GM08714 (cell line): Measurements from ENCODE around the gene SH3RF3.

Experiments
- H3K4me3 ChIP-seq: fragments of 200-500 bp; sonication (Bioruptor generic); 2 replicates; pipeline ENCODE4 v1.5.1; 2014; ENCODE audit warnings: mild to moderate bottlenecking, low read length, inconsistent platforms
- ZNF274 ChIP-seq: IDR thresholded peaks from 2 replicates; pipeline ENCODE4 v1.6.1; 2012; ENCODE audit warnings: mild to moderate bottlenecking, low read depth, low read length

Gene SH3RF3

GRCh38 chr2:109185338-109185737 lies 56.3 kb downstream of the SH3RF3 start:
- TF ChIP-seq ZNF274 = no peak
- no peak overlapping the region for H3K4me3 ChIP-seq

DNA sequence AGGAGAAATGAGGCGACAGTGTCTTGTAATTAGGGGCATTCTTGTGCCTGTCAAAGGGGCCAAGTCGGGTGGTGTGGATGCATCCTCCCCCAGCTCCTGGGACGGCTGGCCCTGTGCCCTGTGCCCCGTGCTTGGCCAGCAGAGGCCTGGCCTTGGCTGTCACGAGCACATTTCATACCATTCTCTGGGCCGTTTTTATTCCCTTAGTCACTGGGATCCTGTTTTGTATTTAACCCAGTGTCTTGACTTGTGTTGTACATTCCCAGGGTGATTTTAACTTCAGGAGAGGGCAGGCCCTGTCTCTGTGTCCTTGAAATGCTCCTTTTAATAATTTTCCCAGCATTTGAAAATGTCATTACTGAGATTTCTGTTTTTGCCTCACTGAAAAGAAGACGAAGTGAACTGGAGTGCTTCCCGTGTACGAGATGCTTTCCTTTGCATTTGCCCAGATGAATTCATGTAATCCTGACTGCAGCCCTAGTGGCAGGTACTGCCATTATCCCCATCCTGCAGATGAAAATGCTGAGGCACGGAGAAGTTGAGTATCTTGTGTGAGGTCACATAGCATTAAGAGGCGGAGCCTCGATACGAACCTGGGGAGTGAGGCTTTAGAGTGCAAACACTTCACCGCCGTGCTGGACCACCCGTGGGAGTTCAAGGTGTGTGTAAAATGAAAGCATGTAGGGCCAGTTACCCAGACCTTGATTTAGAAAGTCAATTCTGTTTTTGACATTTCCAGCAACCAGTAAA lies 57.0 kb downstream of the SH3RF3 start:
- no peak for TF ChIP-seq ZNF274

GRCh38 chr2:109186656-109187250 lies 57.7 kb downstream of the SH3RF3 start:
- H3K4me3 ChIP-seq = no peak overlapping the region
- TF ChIP-seq ZNF274 = no peak

More for the DNA sequence above, 57.0 kb downstream of the SH3RF3 start:
- no peak overlapping the region for H3K4me3 ChIP-seq

DNA sequence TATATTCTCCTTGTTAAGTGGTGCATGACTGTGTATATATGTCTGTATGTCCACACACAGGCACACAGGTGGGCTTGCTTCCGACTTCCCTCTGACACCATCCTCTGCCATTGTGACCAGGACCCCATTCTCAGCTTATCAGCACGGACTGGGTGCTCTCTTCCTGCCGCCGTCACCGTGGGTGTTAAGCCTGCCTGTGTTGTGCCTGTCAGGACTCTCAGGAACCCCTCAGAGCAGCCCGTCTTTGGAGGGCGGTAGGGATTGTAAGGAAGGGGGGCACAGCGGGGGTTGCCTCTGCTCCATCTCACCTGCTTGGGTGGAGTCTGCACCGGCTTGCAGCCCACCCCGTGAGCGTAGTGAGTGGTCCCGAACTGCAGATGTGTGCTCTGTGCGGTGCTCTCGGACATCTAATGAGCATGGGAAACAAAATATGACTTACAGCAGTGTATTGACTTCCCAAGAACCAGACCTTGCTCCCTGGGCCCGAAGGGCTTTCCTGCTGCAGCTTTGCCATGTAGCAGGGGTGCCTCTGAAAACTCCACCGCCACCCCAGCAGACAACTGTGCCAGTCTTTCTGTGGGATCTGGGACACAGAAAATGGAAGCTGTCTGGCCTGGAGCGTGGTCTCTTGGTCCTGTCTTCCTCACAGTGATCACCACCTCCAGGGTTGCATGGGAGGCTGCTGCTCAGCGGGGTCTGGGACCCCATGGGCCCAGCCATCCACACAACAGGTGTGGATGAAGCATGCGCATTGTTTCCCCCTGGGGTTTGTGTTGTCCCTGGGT lies 58.9 kb downstream of the SH3RF3 start:
- TF ChIP-seq ZNF274 = no peak
- H3K4me3 ChIP-seq = no peak overlapping the region

- no peak for TF ChIP-seq ZNF274
- no peak overlapping the region for H3K4me3 ChIP-seq
These were observed 59.5 kb downstream of the SH3RF3 start for GRCh38 chr2:109188496-109188890.

GRCh38 chr2:109188898-109189297 lies 59.9 kb downstream of the SH3RF3 start:
- H3K4me3 ChIP-seq = no peak overlapping the region
- TF ChIP-seq ZNF274 = no peak

DNA sequence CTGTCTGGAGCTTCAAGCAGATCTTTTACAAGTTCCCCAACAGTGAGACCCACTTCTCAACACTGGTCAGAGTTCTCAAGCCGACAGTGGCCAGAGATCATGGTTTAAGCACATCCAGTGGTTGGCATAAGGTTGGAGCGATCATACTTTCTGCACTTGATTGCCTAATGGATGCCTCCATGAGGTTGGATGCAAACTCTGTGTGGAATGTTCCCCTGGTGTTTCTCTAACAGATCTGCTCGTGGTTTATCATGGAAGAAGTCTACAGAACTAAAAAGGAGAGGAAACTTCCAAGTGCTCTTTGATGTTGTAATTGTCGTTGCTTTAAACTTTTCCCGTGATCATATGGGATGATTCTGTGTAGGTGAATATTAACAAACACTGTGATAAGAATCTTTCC lies 60.7 kb downstream of the SH3RF3 start:
- H3K4me3 ChIP-seq = no peak overlapping the region
- TF ChIP-seq ZNF274 = no peak

DNA sequence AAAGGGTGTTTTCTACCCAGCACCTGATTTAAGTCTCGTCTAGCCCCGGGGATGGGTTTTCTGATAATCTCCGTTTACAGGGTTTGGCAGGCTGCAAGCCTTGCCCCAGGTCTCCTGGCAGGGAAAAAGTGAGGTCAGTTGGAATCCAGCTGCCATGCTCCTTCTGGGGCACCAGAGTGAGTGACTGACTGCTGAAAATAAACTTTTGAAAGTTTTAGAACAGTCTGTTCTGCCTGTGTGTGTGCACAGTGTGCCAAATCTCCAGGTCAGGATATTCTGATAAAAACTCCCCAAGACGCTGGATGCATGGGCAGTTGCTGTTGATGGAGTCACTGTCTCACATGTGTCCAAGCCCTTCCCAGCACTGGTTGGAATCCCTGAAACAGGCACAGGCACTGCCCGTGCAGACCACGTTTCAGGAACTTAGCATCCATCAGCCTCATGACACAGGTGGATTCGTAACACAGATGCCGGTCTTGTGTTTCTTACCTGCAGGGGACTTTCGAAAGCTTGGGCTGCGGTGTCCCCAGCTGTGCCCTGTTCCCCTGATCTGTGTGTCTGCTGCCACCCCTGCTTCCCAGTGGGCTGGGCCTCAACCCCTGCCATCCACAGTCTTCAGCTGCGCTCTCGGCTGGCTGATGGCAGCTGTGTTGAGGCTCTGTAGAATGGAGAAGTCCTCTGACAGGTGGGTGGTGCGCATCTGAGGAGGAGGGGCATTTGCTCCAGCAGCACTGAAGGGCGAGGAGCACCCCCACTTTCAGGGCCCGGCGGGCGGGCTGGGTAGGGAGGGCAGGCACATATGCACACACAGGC lies 65.0 kb downstream of the SH3RF3 start:
- no peak overlapping the region for H3K4me3 ChIP-seq
- TF ChIP-seq ZNF274 = no peak

GRCh38 chr2:109194620-109194937 lies 65.6 kb downstream of the SH3RF3 start:
- TF ChIP-seq ZNF274 = no peak
- no peak overlapping the region for H3K4me3 ChIP-seq

DNA sequence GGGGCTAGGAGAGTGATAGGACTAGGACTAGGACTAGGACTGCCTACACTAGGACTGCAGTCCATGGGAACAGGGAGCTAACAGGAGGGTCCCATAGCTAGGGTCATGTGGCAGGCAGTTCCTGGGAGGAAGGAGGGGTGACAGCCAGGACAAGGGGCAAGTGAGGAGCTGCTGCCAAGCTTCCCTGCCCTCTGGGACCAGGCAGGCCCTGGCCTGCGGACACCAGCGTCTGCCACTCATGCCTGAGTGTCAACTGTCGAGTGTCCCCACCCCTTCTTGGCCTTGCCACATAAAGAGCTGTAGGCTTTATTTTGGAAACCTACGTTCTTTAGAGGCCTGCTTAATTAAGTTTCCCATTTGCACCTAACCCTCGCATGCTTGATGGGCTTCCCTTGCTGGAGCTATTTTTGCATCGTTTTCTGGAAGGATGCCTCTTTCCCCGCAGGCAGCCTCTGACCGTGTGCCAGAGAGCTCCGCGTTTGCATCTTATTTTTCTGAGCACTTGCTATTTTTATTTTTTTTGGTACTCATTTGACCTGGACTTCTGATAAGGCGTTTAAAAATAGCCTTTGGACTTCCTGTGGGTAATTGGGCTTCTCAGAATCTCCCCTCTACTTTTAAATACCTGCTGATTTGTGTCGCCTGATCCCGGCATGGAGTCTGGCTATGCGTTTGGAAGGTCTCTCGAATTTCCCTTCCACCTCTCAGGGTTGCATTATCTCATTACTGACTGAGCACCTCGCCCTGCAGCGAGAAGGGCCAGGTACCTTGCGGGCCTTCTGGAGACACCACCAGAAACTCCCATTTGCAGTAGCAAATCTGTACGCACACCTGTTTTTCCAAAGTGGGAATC lies 66.4 kb downstream of the SH3RF3 start:
- no peak for TF ChIP-seq ZNF274
- no peak overlapping the region for H3K4me3 ChIP-seq

DNA sequence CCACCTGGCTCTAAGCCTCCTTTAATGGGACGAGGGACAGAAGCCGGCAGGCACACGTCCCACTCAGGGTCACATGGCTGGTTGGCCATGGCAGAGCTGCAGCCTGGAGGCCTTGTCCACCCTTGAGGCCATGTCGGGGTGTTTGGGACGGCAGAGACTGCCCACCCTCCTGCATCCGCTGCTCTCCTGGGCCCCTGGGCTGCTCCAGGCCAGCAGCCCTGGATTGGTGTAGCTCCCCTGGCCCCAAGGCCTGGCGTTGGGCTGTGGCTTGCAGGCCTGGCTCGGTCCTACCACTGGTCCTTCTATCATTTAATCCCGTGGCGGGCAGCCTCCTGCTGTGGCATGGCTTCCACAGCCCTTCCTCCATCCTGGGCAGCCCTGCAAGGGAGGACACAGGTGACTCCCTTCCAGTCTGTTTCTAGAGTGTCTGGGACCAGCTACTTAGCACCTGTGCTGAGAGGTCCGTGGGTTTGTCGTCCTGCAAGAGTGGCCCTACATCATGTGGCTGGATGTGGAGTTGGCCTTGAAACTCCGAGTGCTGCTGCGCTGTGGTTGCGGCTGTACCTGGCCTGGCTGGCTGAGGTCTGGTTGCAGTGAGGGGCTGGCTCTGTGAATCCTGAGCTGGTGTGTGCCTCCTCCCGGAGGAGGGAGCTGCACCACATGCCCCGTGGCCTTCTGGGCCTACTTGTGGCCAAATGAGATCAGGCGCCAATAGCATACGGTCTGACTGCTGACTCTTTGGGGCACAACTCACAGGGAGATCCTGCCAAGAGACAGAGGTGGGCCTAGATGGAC lies 67.3 kb downstream of the SH3RF3 start:
- no peak overlapping the region for H3K4me3 ChIP-seq
- no peak for TF ChIP-seq ZNF274

- no peak for TF ChIP-seq ZNF274
- H3K4me3 ChIP-seq = no peak overlapping the region
These were observed 68.8 kb downstream of the SH3RF3 start for GRCh38 chr2:109197491-109198418.
